GM19455 (cell line): ENCODE measurements around the gene GATAD2B.
"Not testable (repeated sequence)": the region's sequence is repeated elsewhere in the genome, so short reads cannot be mapped to it uniquely, and the experiment has no call there.

Experiments
- ATAC-seq: cut with Tn5 transposase; IDR thresholded peaks from one replicate; pipeline ENCODE4 v1.9.1; 2021; ENCODE audit not compliant: unreplicated experiment

The GATAD2B gene

DNA sequence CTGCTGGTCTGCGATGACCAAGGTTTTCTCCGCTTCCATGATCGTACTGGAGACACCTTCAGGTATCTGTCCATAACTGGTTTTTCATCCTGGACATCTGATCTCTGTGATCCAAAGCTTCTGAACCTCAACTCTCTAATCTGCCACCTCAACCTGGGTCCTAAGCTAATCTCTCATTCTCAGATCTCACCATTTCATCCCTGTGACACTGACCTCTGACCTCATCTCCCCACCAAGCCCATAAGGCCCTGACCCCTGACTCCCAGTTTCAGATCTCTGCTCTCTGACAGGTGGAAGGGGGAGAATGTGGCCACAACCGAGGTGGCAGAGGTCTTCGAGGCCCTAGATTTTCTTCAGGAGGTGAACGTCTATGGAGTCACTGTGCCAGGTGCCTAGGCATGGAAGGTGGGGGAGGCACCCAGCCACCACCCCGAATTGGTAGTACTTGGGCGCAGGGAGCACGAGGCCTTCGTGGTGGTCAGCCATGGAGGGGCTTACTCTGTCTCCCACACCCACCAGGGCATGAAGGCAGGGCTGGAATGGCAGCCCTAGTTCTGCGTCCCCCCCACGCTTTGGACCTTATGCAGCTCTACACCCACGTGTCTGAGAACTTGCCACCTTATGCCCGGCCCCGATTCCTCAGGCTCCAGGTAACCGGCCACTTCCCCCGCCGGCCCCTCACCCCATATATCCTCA is 143.8 kb downstream of the GATAD2B start:
- ATAC-seq = no peak

- no peak for ATAC-seq
Measured at GRCh38 chr1:153778051-153778823, 144.5 kb downstream of the GATAD2B start.

- no peak for ATAC-seq
Measured at GRCh38 chr1:153777648-153778047, 145.1 kb downstream of the GATAD2B start.

DNA sequence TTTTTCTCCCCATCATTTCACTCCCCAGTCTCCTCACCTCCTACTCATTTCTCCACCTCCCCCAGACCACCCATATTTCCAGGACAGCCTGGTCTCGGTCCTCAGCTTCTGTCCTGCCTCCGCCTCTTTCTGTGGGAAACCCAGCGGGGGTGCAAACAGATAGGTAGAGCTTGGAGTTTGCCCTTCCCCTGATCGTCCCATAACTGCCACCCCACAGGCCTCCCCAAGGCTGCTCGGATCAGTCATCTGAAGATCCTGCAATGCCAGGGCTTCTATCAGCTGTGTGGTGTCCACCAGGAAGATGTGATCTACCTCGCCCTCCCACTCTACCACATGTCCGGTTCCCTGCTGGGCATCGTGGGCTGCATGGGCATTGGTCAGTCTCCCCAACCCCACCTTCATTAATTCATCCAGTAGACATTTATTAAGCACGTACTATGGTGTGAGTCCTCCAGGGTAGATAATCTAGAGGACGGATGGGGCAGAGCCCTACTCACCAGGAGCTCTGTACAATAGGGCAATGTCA is 145.9 kb downstream of the GATAD2B start:
- no peak for ATAC-seq

- ATAC-seq = no peak
Measured at GRCh38 chr1:153776352-153776751, 146.4 kb downstream of the GATAD2B start.

DNA sequence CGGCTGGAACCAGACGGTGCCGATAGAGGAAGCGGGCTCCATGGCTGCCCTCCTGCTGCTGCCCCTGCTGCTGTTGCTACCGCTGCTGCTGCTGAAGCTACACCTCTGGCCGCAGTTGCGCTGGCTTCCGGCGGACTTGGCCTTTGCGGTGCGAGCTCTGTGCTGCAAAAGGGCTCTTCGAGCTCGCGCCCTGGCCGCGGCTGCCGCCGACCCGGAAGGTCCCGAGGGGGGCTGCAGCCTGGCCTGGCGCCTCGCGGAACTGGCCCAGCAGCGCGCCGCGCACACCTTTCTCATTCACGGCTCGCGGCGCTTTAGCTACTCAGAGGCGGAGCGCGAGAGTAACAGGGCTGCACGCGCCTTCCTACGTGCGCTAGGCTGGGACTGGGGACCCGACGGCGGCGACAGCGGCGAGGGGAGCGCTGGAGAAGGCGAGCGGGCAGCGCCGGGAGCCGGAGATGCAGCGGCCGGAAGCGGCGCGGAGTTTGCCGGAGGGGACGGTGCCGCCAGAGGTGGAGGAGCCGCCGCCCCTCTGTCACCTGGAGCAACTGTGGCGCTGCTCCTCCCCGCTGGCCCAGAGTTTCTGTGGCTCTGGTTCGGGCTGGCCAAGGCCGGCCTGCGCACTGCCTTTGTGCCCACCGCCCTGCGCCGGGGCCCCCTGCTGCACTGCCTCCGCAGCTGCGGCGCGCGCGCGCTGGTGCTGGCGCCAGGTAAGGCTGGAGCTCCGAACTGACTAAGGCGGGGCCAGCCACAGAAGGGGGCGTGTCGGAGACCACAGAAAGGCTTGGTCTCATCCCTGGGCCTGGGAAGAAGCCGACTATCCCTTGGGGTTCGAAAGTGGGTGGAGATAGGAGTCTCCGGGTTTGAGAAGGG is 147.1 kb downstream of the GATAD2B start:
- ATAC-seq = peak; percentile 53

DNA sequence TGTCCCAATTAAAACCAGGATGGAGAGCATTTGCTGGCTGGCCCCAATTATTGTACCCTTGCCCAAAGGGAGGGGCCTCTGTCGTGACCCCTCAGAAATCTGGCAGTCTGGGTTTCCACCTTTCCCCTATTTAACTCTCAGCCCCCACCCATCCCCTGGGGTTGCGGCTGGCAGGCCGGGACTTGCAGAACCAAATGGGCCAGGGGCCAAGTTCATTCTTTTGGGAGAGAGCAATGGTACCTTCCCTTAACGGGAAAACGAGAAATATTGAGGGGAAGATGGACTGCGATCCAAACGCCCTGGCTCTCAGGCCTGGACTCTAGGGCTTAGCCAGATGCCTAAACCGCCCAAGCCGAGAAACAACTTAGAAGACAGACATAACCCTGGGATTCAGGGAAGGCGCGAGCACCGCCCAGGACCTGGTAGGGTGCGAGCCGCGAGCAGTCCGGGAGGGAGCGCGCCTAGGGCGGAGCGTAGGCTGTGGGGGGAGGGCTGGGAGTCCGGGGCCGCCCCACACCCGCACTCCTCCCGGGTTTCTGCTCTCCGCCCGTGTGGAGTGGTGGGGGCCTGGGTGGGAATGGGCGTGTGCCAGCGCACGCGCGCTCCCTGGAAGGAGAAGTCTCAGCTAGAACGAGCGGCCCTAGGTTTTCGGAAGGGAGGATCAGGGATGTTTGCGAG is 147.9 kb downstream of the GATAD2B start, which contains the start of gene SLC27A3:
Gene SLC27A3, plus strand, starts transcription at position 628 of the 678 bp plus-strand sequence. CDS start 91 bp downstream, outside the sequence.
- peak; percentile 28 for ATAC-seq

DNA sequence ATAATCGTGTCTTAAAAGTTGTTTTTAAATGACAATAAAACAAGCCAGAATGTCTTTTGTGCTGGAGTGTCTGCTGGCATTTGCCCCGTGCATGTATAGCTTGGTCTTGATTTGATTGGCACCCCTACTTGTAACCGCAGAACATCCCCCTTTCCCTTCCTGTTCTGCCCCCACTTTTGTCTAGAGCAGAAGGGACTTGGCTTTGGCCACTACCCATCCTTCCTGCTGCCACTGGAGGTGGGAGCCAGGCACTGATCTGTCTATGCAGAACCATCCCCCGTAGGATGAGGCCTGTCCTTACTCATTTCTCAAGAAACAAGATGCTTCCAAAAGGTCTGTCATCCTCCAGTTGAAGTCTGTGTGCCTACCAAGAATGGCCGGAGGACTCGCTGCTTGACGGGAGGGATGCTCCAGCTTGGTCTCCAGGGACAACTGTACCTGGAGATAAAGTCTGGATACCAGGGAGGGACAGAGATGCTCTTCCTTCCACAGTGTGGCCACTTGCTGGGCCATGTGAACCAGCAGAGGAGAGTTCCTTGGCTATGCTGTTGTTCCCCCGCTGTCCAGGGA is 148.7 kb downstream of the GATAD2B start:
- no peak for ATAC-seq

GRCh38 chr1:153773096-153773921 is 149.5 kb downstream of the GATAD2B start:
- no peak for ATAC-seq

DNA sequence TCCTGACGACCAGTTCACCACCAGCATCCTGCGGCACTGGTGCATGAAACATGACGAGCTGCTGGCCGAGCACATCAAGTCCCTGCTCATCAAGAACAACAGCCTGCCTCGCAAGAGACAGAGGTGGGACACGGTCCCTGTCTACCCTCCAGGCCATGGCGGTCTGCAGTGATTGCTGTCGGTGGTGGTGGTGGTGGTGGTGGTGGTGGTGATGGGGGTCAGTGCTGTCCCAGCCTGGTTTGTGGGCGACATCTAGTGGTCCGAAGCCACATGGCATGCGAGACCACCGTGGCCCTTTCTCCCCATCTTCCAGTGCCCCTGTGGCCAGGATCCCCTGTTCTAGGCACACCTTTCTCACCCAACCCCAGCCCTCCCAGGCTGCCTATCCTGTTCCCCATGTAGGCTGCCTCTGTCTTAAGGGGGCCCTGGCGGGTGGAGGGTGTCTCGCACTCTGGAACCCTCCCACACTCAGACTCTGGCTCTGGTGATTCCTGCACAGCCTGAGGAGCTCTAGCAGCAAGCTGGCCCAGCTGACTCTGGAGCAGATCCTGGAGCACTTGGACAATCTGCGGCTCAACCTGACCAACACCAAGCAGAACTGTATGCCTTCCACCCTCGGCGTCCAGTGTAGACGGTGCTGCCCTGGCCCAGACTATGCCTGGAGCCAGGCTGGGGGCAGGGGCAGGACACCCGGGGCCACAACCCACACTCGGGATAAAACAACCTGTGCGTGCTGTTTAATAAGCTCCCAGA is 150.8 kb downstream of the GATAD2B start:
- ATAC-seq = no peak

- no peak for ATAC-seq
Measured at GRCh38 chr1:153771261-153771660, 151.5 kb downstream of the GATAD2B start.

- no peak for ATAC-seq
Measured at GRCh38 chr1:153770797-153771196, 152.0 kb downstream of the GATAD2B start.

- no peak for ATAC-seq
Measured at GRCh38 chr1:153769221-153769620, 153.6 kb downstream of the GATAD2B start.

DNA sequence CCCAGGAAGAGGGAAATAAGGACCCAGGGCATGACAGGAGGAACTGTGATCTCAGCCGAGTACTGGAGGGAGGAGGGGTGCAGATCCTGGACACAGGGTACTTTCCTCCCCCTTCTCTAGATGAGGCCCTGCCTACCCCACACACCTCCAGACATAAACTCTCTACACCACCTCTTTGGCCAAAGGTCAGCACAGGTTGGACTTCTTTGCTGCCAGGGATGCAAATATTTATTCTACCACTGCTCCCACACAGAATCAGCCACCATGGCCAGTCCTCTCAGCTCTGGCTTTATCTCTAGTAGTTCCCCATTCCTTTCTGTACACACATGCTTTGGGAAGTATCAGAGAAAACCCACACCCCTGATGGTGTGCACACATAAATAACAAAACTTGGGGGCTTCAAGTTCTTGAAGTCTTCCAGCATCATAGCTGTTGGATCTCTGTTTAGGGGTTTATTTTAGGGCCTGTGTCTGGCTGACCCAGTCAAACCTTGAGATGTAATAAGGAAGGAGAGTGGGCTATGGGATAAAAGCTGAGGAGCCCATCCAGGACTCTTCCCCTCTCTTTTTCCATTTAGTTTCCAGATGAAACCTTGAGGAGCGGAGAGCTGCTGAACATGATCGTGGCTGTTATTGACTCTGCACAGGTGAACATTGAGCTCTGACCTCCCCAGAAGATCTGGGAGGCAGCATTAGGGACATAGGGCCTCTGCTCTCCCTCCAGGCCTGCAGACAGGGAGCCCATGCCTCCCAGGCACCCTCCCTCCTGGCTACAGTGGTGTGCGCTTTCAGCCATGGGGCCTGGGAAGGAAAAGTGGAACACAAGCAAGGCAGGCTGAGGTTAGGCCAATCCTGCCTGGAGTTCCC is 154.2 kb downstream of the GATAD2B start:
- no peak for ATAC-seq

DNA sequence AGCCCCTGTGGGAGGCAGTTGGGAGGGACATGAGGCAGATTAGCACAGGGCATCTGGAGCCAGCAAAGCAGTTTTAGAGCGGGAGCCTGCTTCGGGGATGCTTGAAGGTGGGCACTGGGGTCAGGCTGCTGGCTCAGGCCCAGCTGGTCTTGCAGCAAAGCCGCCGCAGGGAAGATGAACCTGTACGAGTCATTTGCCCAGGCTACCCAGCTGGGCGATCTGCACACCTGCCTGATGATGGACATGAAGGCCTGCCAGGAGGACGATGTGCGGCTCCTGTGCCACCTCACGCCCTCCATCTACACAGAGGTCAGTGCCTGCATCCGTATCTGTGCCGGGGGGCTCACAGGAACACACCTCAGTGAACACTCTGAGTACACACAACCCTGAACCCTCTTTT is 155.3 kb downstream of the GATAD2B start:
- no peak for ATAC-seq

DNA sequence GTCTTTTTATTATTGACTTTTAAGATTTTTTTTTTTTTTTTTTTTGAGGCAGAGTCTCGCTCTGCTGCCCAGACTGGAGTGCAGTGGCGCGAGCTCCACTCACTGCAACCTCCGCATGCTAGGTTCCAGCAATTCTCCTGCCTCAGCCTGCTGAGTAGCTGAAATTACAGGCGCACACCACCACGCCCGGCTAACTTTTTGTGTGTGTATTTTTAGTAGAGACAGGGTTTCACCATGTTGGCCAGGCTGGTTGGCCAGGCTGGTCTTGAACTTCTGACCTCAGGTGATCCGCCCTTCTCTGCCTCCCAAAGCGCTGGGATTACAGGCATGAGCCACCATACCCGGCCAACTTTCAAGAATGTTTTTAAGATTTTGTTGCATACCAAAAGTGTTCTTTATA is 156.1 kb downstream of the GATAD2B start:
- not testable (repeated sequence) for ATAC-seq

DNA sequence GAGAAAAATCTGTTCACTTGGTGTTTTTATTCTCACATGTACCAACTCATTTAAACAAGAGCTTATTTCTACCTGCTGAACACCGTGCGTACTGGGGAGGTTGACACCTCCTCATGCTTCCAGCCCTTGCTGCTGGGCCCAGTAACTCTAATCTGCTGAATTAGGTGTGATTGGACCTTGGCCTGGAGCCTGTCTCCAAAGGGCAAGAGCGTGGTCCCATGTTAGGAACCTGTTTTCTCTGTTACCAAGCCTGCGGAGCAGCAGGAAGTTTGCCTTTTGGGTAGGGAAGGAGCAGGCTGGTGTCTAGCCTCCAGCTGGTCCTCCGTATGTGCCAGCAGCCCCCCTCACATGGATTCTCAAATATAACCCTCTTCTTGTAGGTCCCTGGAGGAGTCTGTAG is 158.5 kb downstream of the GATAD2B start:
- no peak for ATAC-seq
